ENCODE data around the gene CA9.

Gene CA9

DNA sequence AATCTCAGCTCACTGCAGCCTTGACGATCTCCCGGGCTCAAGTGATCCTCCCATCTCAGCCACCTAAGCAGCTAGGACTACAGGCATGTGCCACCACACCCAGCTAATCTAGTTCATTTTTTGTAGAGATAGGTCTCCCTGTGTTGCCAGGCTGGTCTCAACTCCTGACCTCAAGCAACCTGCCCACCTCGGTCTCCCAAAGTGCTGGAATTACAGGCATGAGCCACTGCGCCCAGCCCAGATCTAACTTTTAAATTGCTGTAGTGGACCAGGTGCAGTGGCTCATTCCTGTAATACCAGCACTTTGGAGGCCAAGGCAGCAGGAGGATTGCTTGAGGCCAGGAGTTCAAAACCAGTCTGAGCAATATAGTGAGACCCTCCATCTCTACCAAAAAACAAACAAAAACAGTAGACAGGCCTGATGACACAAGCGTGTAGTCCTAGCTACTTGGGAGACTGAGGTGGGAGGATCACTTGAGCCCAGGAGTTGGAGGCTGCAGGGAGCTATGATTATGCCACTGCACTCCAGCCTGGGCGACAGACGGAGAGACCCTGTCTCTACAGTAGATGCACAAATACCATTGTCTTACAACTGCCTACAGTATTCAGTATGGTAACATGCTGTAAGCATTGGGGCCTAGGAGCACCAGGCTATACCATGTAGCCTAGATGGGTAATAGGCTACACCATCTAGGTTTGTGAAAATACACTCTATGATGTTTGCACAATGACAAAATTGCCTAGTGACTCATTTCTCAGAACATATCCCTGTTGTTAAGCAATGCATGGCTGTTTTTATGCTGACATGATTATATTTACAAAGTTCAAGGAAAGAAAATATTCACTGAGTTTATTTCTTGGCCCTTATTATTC, 21.5 kb upstream of the CA9 start:
- DNase-seq (ENCODE audit: low read depth in 2 of 2) = no peak

DNA sequence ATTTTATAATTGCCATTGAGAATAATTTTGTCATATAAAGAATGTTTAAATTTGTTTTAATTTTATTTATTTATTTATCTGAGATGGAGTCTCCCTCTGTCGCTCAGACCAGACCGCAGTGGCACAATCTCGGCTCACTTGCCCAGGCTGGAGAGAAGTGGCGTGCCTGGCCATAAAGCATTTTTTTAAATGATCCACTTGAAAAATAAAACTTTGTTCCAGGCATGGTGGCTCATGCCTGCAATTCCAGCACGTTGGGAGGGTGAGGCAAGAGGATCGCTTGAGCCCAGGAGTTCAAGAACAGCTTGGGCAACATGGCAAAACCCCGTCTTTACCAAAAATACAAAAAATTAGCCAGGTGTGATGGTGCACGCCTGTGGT, 20.9 kb upstream of the CA9 start:
- DNase-seq (ENCODE audit: low read depth in 2 of 2) = no peak

DNA sequence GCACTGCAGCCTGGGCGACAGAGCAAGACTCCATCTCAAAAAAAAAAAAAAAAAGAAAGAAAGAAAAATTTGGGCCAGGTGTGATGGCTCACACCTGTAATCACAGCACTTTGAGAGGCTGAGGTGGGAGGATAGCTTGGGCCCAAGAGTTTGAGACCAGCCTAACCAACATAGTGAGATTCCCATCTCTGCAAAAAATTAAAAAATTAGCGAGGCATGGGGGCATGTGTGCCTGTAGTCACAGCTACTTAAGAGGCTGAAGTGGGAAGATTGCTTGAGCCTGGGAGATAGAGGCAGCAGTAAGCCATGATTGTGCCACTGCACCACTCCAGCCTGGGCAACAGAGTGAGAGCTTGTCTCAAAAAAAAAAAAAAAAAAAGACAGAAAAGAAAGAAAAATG, 20.1 kb upstream of the CA9 start:
- no peak for DNase-seq (ENCODE audit: low read depth in 2 of 2)

DNA sequence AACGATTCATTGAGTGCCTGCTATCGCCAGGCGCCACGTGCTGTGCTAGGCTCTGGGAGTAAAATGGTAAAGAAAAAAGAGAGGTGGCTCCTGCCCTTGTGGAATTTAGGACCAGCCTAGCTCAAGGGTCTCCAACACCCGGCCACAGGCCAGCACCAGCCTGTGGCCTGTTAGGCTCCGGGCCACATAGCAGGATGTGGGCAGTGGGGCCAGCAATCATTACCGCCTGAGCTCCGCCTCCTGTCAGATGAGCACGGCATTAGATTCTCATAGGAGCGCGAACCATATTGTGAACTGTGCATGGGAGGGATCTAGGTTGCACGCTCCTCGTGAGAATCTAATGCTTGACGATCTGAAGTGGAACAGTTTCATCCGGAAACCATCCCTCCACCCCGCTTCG, 17.4 kb upstream of the CA9 start:
- no peak for DNase-seq (ENCODE audit: low read depth in 2 of 2)

DNA sequence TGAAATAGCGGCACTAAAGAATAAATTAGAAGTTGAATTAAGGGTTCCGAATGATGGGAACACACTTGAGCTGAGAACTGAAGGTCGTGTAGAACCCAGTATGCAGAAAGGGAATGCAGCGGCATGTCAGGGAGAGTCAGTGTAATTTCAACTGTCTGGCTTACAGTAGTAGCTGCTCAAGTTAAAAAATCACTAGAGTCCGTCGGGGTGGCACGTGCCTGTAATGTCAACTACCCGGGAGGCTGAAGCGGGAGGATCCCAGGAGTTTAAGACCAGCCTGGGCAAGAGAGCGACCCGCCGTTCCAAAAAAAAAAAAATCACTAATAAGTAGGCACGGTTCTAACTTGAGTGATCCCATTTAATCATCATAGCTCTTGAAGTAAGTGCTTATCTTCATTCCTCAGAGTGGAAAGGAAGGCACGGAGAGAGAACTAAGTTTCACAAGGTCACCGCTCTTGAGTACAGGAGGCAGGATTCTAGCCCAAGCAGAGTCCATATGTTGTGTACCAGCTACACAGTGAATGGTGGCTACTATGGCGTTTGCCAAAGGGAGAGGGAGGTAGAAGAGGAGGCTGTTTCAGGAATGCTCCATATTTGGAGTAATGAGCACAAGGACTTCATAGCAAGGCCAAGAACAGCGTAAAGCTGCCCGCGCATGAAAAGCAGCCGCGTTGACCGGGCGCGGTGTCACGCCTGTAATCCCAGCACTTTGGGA, 16.7 kb upstream of the CA9 start:
- DNase-seq (ENCODE audit: low read depth in 2 of 2) = no peak

DNA sequence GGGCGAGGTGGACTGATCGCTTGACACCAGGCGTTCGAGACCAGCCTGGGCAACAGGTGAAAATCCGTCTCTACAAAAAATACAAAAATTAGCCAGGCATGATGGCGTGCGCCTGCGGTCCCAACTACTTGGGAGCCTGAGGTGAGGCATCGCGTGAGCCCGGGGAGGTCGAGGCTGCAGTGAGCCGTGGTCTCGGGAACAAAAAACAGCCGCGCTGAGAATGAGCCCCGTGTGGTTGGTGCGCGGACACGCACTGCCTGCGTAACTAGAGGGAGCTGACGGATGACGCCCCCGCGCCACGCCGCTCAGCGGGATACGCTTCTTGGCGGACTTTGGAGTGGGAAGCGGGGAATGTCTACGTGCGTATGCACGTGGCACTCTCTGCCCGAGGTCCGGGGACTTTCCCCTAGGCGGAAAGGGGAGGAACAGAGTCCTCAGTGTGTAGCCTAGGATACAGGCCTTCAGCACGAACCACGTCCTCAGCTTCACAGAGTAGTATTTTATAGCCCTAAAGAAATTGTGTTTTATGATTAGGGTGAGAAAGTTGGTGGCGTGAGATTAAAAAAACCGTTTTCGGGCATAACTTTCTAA, 16.1 kb upstream of the CA9 start, which contains the start of gene RMRP:
Gene RMRP (minus strand): TSS at position 474 of the 591 bp plus-strand sequence.
- peak; percentile 87 to 96 for DNase-seq (ENCODE audit: low read depth in 2 of 2)

DNA sequence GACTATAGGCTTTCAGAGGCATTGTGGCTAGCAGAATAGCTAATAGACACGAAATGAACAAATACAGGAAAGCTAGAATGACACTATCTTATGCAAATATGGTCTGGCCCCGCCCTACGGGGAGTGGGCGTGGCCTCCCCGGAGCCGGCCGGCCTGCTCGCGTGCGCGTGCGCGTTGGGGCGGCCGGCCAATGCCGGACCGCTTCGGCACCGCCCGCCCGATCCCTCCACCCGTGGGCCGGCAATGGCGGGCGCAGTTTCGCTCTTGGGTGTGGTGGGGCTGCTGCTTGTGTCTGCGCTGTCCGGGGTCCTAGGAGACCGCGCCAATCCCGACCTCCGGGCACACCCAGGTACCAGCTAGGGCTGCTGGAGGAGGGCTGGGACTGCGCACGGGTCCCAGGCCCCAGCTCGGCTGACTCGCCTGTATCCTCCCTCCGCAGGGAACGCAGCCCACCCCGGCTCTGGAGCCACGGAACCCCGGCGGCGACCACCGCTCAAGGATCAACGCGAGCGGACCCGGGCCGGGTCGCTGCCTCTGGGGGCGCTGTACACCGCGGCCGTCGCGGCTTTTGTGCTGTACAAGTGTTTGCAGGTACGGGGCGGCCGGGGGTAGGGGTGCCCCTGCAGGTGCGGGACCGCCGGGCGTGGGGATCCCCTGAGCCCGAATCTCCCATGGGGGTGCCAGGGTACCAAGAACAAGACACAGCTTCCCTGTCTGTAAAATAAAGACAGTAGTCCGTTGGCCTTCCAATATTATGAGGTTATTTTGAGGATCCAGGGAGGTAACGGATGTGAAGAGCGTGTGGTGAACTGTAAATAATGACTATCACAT, 15.4 kb upstream of the CA9 start, which contains the start of gene CCDC107:
Gene CCDC107 (plus strand): TSS at position 156 of the 831 bp plus-strand sequence. CDS start 88 bp downstream, at position 244.
- peak; percentile 73 to 74 for DNase-seq (ENCODE audit: low read depth in 2 of 2)

DNA sequence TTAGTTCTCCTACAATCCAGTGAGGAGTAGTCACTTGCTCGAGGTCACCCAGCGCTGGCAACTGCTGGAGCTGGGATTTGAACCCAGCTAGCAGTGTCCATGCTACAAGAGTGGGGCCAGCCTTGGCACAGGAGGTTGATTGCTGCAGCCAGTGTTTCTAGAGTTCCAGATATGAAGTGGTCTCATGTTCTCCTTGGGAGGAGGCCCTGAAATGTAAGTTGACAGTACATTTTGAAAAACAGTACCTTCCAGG, 14.8 kb upstream of the CA9 start:
- DNase-seq (ENCODE audit: low read depth in 2 of 2) = no peak

DNA sequence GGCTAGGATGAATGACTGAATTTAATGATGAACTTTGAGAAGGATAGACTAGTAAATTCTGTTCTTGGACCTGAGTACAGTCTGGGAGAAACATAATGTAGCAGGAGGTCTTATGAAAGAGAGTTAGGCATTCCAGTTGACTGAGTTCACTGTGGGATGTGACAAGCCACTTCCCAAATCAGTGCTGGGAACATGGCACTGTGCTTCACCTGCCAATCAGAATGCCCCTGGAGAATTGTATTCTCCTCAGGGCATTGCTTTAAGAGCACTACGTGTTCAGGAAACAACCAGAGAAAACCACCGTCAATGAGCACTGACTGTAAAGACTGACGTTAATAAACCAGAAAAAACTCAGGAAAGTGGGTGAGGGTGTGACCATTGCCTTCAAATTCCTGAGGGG, 14.4 kb upstream of the CA9 start:
- no peak for DNase-seq (ENCODE audit: low read depth in 2 of 2)

DNA sequence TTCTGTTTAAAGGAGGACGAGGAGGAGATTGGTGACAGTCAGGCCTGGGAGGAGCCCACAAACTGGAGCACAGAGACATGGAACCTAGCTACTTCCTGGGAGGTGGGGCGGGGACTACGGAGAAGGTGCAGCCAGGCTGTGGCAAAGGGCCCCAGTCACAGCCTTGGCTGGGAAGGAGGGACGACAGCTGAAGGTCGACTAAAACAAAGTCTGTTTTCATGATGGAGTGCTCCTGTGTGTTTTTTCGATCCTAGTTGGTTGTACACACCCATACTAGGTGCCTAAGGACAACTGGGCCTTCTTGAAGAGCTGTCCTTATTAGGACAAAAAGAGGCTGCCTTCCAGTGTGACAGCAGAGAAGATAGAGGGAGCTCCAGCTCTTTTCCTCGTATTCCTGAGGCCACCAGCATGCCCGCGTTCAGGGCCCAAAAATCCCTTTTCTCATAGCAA, 12.7 kb upstream of the CA9 start:
- no peak for DNase-seq (ENCODE audit: low read depth in 2 of 2)

DNA sequence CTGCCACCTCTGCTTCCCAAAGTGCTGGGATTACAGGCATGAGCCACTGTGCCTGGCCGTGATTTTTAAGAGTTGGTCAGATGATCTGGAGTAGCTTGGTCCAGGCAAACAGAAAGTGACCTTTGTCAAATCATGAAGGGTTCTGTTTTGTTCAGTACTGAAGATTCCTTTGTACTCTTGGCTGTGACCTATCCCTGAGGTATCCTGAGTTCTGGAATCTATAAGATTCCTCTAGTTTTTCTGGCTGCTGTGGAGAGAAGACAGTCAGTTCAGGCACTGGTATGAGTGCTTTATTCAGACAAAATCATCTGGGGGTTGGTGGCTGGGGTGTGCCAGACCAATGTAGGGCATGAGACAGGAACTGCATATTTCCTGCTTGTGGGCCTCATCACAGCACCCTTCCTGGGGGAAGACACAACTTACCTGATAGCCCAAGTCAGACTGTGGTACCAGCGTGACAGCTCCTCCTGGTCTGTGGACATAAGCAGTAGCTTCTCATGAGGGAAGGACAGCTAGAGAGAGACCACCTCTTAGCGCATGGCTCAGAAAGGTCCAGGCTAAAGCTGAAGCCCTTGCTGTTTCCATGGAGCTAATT, 11.9 kb upstream of the CA9 start:
- no peak for DNase-seq (ENCODE audit: low read depth in 2 of 2)

DNA sequence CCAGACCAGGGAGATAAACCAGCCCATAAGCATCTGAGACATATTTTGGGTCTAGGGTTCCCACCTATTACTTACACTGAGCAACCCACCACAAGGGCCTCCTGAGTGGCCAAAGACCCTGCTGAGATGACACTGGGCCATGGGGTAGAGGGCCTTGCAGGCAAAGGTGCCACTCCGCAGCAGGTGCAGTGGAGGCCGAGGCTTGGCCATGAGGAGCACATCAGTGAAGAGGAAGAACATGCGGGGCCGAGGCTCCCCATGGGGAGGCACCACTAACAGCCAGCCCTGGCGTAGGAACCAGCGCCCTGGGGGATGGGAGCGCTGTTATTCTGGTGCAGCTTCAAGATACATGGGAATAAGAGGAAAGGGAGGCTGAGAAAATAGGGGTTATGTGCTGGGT, 11.3 kb upstream of the CA9 start:
- no peak for DNase-seq (ENCODE audit: low read depth in 2 of 2)

DNA sequence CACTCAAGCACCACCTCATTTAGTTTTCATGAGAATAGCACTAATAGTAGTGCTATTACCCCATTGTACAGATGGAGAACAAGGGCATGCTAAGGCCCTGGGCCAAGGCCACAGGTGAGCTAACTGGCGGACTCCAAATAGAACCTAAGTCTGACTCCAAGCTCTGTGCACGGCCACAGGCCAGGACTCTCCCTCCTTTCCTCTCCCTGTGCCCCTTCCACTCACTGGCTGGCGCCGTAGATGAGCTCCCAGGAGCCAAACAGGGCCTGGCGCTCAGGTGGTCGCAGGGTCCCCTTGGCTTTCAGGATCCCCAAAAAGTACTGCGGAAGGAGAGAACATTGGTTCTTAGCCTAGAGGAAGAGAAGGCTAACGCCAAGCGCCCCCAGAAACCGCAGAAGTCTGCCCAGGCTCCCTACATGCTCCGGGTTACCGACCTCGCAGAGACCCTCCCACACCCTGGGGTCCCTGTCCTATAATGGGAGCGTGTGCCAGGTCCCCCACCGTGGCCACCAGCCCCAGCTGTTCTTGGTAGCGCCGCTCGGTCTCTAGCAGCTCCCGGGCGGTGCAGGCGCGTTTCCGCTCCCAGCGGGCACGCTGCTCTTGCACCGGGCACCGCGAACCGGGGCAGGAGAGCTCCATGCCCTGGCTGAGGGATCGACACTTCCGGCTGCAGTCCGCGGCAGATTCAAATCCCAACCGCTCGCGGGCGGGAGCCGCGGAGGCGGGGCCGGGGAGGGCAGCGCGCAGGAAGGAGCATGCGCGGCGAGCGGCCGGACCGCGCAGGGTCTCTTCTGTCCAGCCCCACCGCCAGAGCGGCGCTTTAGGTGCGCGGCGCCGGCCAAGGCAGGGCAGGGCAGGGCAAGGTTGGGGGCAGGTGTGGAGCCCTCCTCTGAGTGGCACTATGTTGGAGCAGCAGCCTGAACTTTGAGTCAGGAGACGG, 8.9 kb upstream of the CA9 start, which contains the start of gene ARHGEF39:
Gene ARHGEF39 (minus strand): TSS at position 665 of the 940 bp plus-strand sequence. CDS start 26 bp downstream, at position 639.
- peak in 1 of 2 donors; percentile 68 for DNase-seq (ENCODE audit: low read depth in 2 of 2)

DNA sequence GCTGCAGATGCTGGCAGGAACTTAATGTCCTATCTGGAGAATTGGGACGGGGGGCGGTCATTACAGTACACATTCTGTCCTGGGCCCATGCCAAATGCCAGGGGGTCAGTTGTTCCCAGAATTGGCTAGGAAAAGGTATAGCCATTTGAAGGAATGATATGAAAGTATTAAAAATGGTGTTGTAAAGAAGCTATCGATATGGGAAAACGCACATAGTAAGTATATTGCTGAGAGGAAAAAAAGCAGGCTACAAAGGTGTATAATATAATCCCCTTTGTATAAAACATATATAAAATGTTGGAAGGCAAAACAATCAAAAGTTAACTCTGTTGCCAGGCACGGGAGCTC, 8.3 kb upstream of the CA9 start:
- DNase-seq (ENCODE audit: low read depth in 2 of 2) = no peak

DNA sequence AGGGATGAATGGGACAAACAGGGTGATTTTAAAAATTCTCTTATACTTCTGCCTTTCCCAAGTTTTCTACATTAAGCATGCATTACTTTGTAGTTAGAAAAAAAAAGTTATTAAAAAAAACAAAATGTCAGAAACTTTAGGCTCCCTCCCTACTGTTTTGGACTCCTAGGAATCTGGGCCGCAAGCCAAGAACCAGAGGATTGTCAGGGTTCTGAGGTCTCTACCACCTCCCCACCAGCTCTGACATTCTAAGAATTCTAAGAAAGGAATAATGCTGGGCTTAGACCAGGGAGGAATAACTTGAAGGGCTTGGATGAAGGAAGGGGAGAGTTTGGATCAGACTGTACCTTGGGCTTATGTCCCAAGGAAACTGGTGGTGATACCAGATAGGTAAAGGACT, 7.7 kb upstream of the CA9 start:
- no peak for DNase-seq (ENCODE audit: low read depth in 2 of 2)

DNA sequence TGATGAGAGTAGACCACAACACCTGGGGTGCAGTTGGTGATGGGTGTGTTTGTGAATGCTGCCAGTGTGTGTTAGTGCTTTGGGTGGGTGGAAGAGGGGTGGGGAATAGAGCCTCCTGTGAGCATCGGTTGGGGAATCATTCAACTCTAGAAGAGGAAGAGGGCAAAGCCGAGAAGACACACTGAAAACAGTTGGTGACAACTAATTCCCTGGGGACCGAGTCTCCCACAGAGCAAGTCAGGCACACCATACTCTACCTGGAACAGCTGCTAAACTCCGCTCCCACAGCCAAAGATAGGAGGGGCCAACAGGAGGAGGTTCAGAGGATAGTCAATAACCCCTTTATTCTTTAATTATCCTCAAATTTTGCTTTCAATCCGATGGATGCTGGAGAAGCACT, 7.2 kb upstream of the CA9 start:
- DNase-seq (ENCODE audit: low read depth in 2 of 2) = no peak

DNA sequence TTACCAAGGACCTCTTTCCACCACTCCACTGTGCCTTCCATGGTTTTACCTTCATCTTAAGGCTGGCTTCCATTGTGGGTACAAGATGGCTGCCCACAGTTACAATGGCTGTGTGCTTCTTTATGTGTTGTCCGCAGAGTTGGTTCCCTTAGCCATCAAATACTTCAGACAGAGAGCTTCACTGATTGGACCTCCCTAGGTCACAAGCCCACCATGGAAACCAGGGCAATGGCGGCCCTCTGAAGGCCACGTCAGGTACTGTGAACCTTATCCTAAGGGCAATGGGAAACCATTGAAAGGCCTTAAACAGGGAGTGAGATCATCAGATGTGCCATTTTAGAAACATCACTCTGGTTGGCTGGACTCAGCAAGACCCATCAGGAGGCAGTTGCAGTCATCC, 5.8 kb upstream of the CA9 start:
- DNase-seq (ENCODE audit: low read depth in 2 of 2) = no peak

DNA sequence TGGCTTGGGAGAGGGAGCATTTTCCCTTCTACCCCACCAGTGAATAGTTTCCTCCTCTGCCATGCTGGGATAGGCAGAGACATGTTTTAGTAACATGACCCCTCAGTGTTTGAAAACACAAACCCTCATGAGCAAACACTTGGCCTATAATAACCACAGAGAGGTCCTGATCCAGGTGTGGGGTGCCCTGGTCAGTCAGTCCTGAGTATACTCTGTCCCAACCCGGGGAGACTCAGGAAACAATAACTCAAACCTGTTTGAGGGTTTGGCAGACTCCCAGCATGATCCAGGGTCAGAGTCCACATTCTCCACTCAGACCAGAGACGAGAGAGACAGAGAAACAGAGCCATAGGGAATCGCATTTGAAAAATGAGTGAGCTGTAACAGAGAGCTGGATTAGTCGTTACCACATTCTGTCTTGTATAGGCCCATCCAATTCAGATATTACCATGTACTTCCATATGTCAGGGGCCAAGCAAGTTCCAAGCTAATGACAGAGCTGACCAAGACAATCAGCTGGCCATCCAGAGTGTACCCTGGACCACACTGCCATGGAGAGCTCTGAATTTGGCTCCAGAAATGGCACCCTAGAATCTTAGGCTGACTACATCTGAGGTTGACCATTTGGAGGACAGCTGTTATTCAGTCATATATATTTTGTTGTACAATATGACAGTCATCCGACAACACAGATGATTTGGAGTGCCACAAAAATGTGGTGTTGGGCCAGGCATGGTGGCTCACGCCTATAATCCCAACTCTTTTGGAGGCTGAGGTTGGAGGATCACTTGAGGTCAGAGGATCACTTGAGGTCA, 4.2 kb upstream of the CA9 start:
- no peak for DNase-seq (ENCODE audit: low read depth in 2 of 2)

DNA sequence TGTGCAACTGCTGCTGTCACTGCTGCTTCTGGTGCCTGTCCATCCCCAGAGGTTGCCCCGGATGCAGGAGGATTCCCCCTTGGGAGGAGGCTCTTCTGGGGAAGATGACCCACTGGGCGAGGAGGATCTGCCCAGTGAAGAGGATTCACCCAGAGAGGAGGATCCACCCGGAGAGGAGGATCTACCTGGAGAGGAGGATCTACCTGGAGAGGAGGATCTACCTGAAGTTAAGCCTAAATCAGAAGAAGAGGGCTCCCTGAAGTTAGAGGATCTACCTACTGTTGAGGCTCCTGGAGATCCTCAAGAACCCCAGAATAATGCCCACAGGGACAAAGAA, 265 bp downstream of the CA9 start:
- DNase-seq (ENCODE audit: low read depth in 2 of 2) = no peak

DNA sequence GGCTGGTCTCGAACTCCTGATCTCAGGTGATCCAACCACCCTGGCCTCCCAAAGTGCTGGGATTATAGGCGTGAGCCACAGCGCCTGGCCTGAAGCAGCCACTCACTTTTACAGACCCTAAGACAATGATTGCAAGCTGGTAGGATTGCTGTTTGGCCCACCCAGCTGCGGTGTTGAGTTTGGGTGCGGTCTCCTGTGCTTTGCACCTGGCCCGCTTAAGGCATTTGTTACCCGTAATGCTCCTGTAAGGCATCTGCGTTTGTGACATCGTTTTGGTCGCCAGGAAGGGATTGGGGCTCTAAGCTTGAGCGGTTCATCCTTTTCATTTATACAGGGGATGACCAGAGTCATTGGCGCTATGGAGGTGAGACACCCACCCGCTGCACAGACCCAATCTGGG, 1.5 kb downstream of the CA9 start:
- DNase-seq (ENCODE audit: low read depth in 2 of 2) = no peak

Measured in activated CD4-positive, alpha-beta T cell treated with anti-CD3 and anti-CD28 coated beads for 24 hours (primary cell).